H1 (cell line): ENCODE results near the gene GALNT2. TPM values are rescaled to one million over a fixed set of nuclear protein-coding genes. Genes with fewer than 3 reads are reported as not detected.

Source experiments
- CTCF ChIA-PET: fragments of 300-600 bp; sonication (Branson Sonifier 250); formaldehyde crosslinking; loops from one replicate; lab custom pipeline; 2021; ENCODE audit not compliant: partially characterized antibody; lab: Charles Lee
- POLR2A ChIA-PET: fragments of 300-600 bp; sonication (Branson Sonifier 250); formaldehyde crosslinking; loops from one replicate; lab custom pipeline; 2021; ENCODE audit warnings: inconsistent platforms; ENCODE audit not compliant: partially characterized antibody; lab: Charles Lee
- DNase-seq, 2 experiments: peaks; one replicate each; pipeline versions ENCODE4 v3.0.0 to v3.0.0-alpha.2; 2010 to 2022; ENCODE audit warnings: low spot score in 2 of 2, low read depth in 1 of 2, mixed read lengths in 1 of 2
- FAIRE-seq: peaks from 2 replicates; lab custom pipeline; 2011; peaks lifted over from hg19 to GRCh38; lab: Jason Lieb, UNC
- H2AFZ ChIP-seq: 2 replicates; pipeline ENCODE4 v1.8.1; 2012; ENCODE audit warnings: low read length, inconsistent platforms
- H2AK5ac ChIP-seq: 2 replicates; pipeline ENCODE4 v1.6.1; 2013; ENCODE audit warnings: low read depth, low read length
- H2BK120ac ChIP-seq: replicated peaks from 2 replicates; pipeline ENCODE3; 2013; ENCODE audit warnings: low read depth, low read length, inconsistent platforms
- H2BK12ac ChIP-seq: 2 replicates; pipeline ENCODE4 v1.6.1; 2013; ENCODE audit warnings: low read depth, low read length
- H2BK15ac ChIP-seq: 2 replicates; pipeline ENCODE4 v1.6.1; 2013; ENCODE audit warnings: low read length
- H2BK20ac ChIP-seq: 2 replicates; pipeline ENCODE4 v1.6.1; 2013; ENCODE audit warnings: low read length
- H2BK5ac ChIP-seq: 2 replicates; pipeline ENCODE4 v1.6.1; 2013; ENCODE audit warnings: low read depth, low read length
- H3K14ac ChIP-seq: 2 replicates; pipeline ENCODE4 v1.6.1; 2013; ENCODE audit warnings: inconsistent platforms; ENCODE audit not compliant: insufficient read length
- H3K18ac ChIP-seq: 2 replicates; pipeline ENCODE4 v1.6.1; 2013; ENCODE audit warnings: low read length; ENCODE audit errors: extremely low read depth
- H3K23ac ChIP-seq: 2 replicates; pipeline ENCODE4 v1.6.1; 2013; ENCODE audit warnings: inconsistent platforms; ENCODE audit not compliant: insufficient read length
- H3K23me2 ChIP-seq: 2 replicates; pipeline ENCODE4 v1.6.1; 2013; ENCODE audit warnings: low read depth, low read length
- H3K27ac ChIP-seq: 2 replicates; pipeline ENCODE4 v1.6.1; 2011; ENCODE audit warnings: low read depth, low read length, inconsistent platforms
- H3K27me3 ChIP-seq, 4 experiments: replicated peaks in 1 of 4; 1 replicate in 1 of 4; 2 replicates in 3 of 4; pipeline versions ENCODE4 v1.6.1 to v1.8.1; 2011 to 2013; ENCODE audit warnings: low read length in 3 of 4, mild to moderate bottlenecking in 3 of 4, inconsistent platforms in 2 of 4, mixed read lengths in 2 of 4, moderate library complexity in 1 of 4; ENCODE audit not compliant: control insufficient read depth in 3 of 4, insufficient read depth in 3 of 4; ENCODE audit errors: extremely low read depth in 1 of 4
- H3K36me3 ChIP-seq, 4 experiments: 2 replicates each; pipeline versions ENCODE4 v1.6.1 to v1.8.1; 2011 to 2013; ENCODE audit warnings: mild to moderate bottlenecking in 4 of 4, low read length in 3 of 4, moderate library complexity in 2 of 4, control low read depth in 1 of 4, inconsistent platforms in 1 of 4; ENCODE audit not compliant: insufficient read depth in 4 of 4, control insufficient read depth in 2 of 4
- H3K4ac ChIP-seq: replicated peaks from 2 replicates; pipeline ENCODE3; 2013; ENCODE audit warnings: low read length, low read depth, mixed read lengths, inconsistent platforms; ENCODE audit not compliant: insufficient read length
- H3K4me1 ChIP-seq, 4 experiments: replicated peaks in 1 of 4; 1 replicate in 1 of 4; 2 replicates in 3 of 4; pipeline versions ENCODE4 v1.6.1 to v1.8.1; 2011 to 2013; ENCODE audit warnings: low read length in 3 of 4, inconsistent platforms in 2 of 4, mixed read lengths in 1 of 4; ENCODE audit not compliant: insufficient read depth in 4 of 4, control insufficient read depth in 3 of 4
- H3K4me2 ChIP-seq, 2 experiments: 2 replicates each; pipeline versions ENCODE4 v1.6.1 to v1.8.1; 2011 to 2013; ENCODE audit warnings: low read depth in 2 of 2, low read length in 2 of 2, control low read depth in 1 of 2, inconsistent platforms in 1 of 2, mild to moderate bottlenecking in 1 of 2; ENCODE audit not compliant: insufficient read depth in 1 of 2
- H3K4me3 ChIP-seq, 4 experiments: fragments of 200-600, 300-600 bp in 1 of 4; sonication (generic), shearing (Covaris generic), sonication (Bioruptor Twin) in 1 of 4; 2 replicates each; pipeline versions ENCODE4 v1.5.1 to v1.8.1; 2011 to 2016; ENCODE audit warnings: low read length in 4 of 4, low read depth in 3 of 4, control low read depth in 2 of 4, inconsistent platforms in 2 of 4, mild to moderate bottlenecking in 2 of 4, mixed read lengths in 1 of 4, moderate library complexity in 1 of 4; ENCODE audit not compliant: insufficient read depth in 2 of 4; ENCODE audit errors: extremely low read depth in 1 of 4
- H3K56ac ChIP-seq: replicated peaks from 2 replicates; pipeline ENCODE3; 2013; ENCODE audit warnings: low read depth, mild to moderate bottlenecking, mixed read lengths, low read length, inconsistent platforms; ENCODE audit not compliant: insufficient read length
- H3K79me1 ChIP-seq: 2 replicates; pipeline ENCODE4 v1.6.1; 2013; ENCODE audit warnings: low read depth, low read length, control low read depth
- H3K79me2 ChIP-seq, 2 experiments: 2 replicates each; pipeline versions ENCODE4 v1.6.1 to v1.8.1; 2012 to 2013; ENCODE audit warnings: low read length in 2 of 2, mild to moderate bottlenecking in 2 of 2, inconsistent platforms in 1 of 2; ENCODE audit not compliant: insufficient read depth in 2 of 2, control insufficient read depth in 1 of 2
- H3K9ac ChIP-seq, 4 experiments: replicated peaks in 1 of 4; 1 replicate in 1 of 4; 2 replicates in 3 of 4; pipeline versions ENCODE4 v1.6.1 to v1.8.1; 2011 to 2013; ENCODE audit warnings: low read depth in 3 of 4, low read length in 3 of 4, control low read depth in 2 of 4, mild to moderate bottlenecking in 2 of 4, moderate library complexity in 2 of 4, inconsistent platforms in 1 of 4; ENCODE audit errors: extremely low read depth in 1 of 4
- H3K9me3 ChIP-seq, 2 experiments: 2 replicates each; pipeline versions ENCODE4 v1.6.1 to v1.8.1; 2012 to 2013; ENCODE audit warnings: mild to moderate bottlenecking in 2 of 2, moderate library complexity in 2 of 2, control low read depth in 1 of 2, inconsistent platforms in 1 of 2, low read depth in 1 of 2, low read length in 1 of 2, mixed read lengths in 1 of 2; ENCODE audit not compliant: insufficient read depth in 2 of 2
- H4K20me1 ChIP-seq, 2 experiments: replicated peaks in 1 of 2; 2 replicates each; pipeline versions ENCODE3 to v1.8.1; 2011 to 2013; ENCODE audit warnings: inconsistent platforms in 2 of 2, low read length in 2 of 2, mild to moderate bottlenecking in 1 of 2; ENCODE audit not compliant: insufficient read depth in 2 of 2, control insufficient read depth in 1 of 2
- H4K5ac ChIP-seq: 2 replicates; pipeline ENCODE4 v1.6.1; 2013; ENCODE audit warnings: low read length, low read depth, mixed read lengths, inconsistent platforms; ENCODE audit not compliant: insufficient read length
- H4K8ac ChIP-seq: 2 replicates; pipeline ENCODE4 v1.8.0; 2013; ENCODE audit warnings: mild to moderate bottlenecking, moderate library complexity, low read length, inconsistent platforms; ENCODE audit not compliant: insufficient read depth; ENCODE audit errors: extremely low read depth
- H4K91ac ChIP-seq: replicated peaks from 2 replicates; pipeline ENCODE3; 2013; ENCODE audit warnings: low read length, mixed read lengths, inconsistent platforms; ENCODE audit not compliant: insufficient read length
- CTCF ChIP-seq, 3 experiments: IDR thresholded peaks; 1 replicate in 2 of 3; 2 replicates in 1 of 3; pipeline versions ENCODE4 v1.5.1 to v1.6.1; 2011; ENCODE audit warnings: low read length in 3 of 3, mild to moderate bottlenecking in 3 of 3, inconsistent platforms in 2 of 3, low read depth in 1 of 3, moderate library complexity in 1 of 3; ENCODE audit not compliant: insufficient read depth in 1 of 3; ENCODE audit errors: control extremely low read depth in 1 of 3
- E2F6 ChIP-seq: IDR thresholded peaks from 2 replicates; pipeline ENCODE4 v1.6.1; 2012; ENCODE audit warnings: inconsistent platforms
- WGBS, 2 experiments: shearing (Covaris generic) in 1 of 2; methylation state at CpG; one replicate each; pipeline versions ENCODE4 v1.1.6 to v1.1.7; 2013 to 2015; ENCODE audit warnings: low lambda C conversion rate in 2 of 2, mixed read lengths in 2 of 2, inconsistent platforms in 1 of 2, low coverage in 1 of 2, missing lambda C conversion rate in 1 of 2; ENCODE audit not compliant: insufficient replicate concordance in 2 of 2, insufficient coverage in 1 of 2, insufficient read length in 1 of 2; ENCODE audit errors: extremely low coverage in 1 of 2, missing lambda C conversion rate in 1 of 2; 5-methylcytosine and 5-hydroxymethylcytosine counted together
- polyA plus RNA-seq, 7 experiments: library from polyadenylated mRNA; depleted of rRNA in 3 of 7; stranded (reverse) in 5 of 7; unstranded in 2 of 7; fragments of >200 nt in 5 of 7; fragments of 200-250 nt in 2 of 7; gene quantifications; 1 replicate in 5 of 7; 2 replicates in 1 of 7; 4 replicates in 1 of 7; pipeline versions ENCODE4 v1.2.1 to v1.2.3, GENCODE V29; 2011 to 2013; ENCODE audit warnings: missing spikeins in 2 of 7, mixed read lengths in 2 of 7
- total RNA-seq: library from RNA; stranded (reverse); fragmentation: NEBNext Ultra II Directional; extraction: Animal tissue kit (Norgen Biotek cat#: 25700); gene quantifications from 2 replicates; pipeline ENCODE4 v1.2.1, GENCODE V29; 2021

The GALNT2 gene
- total and polyA plus RNA-seq, 2 of the 8 experiments (the other 6 are each of a cell fraction or from before 2014, with no cell fraction given): 34.5 to 75.3 TPM

- WGBS, 2 experiments: 93% methylated on average over 6 of the region's 6 CpGs; no CpG with 5 or more reads in 1 of the 2 experiments
- Histone ChIP-seq H4K20me1 (peaks cover 0 to 2% of the 10 kb centered on the region in 2 experiments), H2BK20ac (no peak overlapping the region), H3K36me3 (no peaks in the 10 kb centered on the region), H3K9ac (no peak overlapping the region), H2BK15ac (no peak overlapping the region), H3K23ac (no peak overlapping the region), H4K5ac (no peak overlapping the region), H3K4me2 (no peak overlapping the region), H3K79me1 (peaks cover 4% of the 10 kb centered on the region; the same call in 1 of the 2 replicates), H3K27ac (no peak overlapping the region), H3K79me2 (peaks cover 3 to 72% of the 10 kb centered on the region in 2 experiments; a peak in 2 of 4 replicates), H2AFZ (no peak overlapping the region), H4K8ac (no peak overlapping the region), H2BK5ac (no peak overlapping the region), H2BK120ac (no peak overlapping the region), H3K4me1 (peaks cover 0 to 5% (median 0%) of the 10 kb centered on the region in 4 experiments; a peak in 1 of 7 replicates), H2AK5ac (no peak overlapping the region), H3K23me2 (no peaks in the 10 kb centered on the region; the same call in 1 of the 2 replicates), H3K14ac (no peak overlapping the region), H3K27me3 (no peaks in the 10 kb centered on the region), H2BK12ac (no peak overlapping the region), H4K91ac (no peak overlapping the region), H3K56ac (no peak overlapping the region), H3K4ac (no peak overlapping the region), H3K4me3 (no peak overlapping the region), H3K9me3 (no peaks in the 10 kb centered on the region), H3K18ac (no peak overlapping the region)
- DNase-seq (no peak), FAIRE-seq (no peak)
- POLR2A ChIA-PET: no interaction called here
- CTCF ChIA-PET: interaction anchor here (1.2 to 1.3 kb wide), 2 partner anchors 25 to 66 kb away, joined by 3 to 4 read pairs; no protein-coding TSS in a partner anchor
- TF ChIP-seq CTCF (IDR thresholded peaks at IDR 0.05; ENCODE audit: control extremely low read depth in 1 of 3, insufficient read depth in 1 of 3, low read depth in 1 of 3, low read length in 3 of 3) (no peak), E2F6 (no peak)
Measured at GRCh38 chr1:230152999-230153398, 86.0 kb downstream of the GALNT2 start.
